LNCAP (cell line): Measurements from ENCODE around the gene CDC14A.

Experiments
- TF ChIP-seq, protein P1 (sequence below): fragments of 450-650 bp; IDR thresholded peaks from 2 replicates; pipeline ENCODE4 v1.5.1; 2017; ENCODE audit warnings: mild to moderate bottlenecking

CDC14A gene

DNA sequence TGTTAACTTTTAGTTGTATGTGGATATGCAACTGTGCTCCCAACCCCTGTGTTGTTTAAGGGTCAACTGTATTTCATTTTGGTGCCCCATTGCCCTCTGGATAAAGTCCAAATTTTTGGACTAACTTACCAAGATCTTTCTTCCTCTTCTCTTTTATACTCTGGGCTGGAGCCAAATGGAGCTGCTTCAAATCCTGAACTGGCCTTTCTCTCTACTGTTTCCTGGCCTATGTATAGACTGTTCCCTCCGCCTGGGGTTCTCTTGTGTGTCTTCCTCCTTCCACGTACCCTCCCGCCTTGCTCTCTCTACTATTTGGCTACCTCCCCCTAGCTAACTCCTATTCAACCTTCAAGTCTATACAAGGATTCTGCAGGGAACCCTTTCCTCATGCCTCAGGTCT is 8.4 kb upstream of the CDC14A start:
- TF ChIP-seq, protein P1, sequence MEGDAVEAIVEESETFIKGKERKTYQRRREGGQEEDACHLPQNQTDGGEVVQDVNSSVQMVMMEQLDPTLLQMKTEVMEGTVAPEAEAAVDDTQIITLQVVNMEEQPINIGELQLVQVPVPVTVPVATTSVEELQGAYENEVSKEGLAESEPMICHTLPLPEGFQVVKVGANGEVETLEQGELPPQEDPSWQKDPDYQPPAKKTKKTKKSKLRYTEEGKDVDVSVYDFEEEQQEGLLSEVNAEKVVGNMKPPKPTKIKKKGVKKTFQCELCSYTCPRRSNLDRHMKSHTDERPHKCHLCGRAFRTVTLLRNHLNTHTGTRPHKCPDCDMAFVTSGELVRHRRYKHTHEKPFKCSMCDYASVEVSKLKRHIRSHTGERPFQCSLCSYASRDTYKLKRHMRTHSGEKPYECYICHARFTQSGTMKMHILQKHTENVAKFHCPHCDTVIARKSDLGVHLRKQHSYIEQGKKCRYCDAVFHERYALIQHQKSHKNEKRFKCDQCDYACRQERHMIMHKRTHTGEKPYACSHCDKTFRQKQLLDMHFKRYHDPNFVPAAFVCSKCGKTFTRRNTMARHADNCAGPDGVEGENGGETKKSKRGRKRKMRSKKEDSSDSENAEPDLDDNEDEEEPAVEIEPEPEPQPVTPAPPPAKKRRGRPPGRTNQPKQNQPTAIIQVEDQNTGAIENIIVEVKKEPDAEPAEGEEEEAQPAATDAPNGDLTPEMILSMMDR: no peak

DNA sequence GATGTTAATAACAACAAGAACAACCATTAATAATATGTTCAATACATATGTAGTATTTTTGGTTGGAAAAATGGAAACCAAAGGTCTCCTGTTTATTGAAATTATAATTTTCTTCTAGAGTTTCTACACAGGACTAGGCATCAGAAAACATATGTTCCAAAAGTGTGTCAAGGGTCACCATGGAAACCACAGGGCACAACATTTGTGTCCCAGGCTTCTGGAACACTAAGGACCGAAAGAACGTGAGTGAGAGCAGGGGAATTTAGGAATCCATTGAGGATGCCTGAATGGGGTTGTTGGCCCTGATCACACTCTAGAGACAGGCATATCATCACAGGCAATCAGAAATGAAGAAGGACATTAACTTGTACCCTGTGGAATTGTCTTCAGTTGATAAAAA is 7.5 kb upstream of the CDC14A start:
- TF ChIP-seq, protein P1: no peak

DNA sequence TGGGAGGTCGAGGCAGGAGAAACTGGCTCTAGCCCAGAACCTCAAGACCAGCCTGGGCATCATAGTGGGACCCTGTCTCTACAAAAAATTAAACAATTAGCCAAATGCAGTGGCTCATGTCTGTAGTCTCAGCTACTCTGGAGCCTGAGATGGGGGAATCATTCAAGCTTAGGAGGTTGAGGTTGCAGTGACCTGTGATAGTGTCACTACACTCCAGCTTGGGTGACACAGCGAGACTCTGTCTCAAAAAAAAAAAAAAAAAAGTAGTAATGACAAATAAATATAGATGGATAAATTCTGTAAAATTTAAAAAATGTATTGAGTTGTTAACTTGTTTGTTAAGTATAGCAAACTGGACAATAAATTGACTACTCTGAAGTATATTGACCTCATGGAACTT is 5.9 kb upstream of the CDC14A start:
- TF ChIP-seq, protein P1: no peak

DNA sequence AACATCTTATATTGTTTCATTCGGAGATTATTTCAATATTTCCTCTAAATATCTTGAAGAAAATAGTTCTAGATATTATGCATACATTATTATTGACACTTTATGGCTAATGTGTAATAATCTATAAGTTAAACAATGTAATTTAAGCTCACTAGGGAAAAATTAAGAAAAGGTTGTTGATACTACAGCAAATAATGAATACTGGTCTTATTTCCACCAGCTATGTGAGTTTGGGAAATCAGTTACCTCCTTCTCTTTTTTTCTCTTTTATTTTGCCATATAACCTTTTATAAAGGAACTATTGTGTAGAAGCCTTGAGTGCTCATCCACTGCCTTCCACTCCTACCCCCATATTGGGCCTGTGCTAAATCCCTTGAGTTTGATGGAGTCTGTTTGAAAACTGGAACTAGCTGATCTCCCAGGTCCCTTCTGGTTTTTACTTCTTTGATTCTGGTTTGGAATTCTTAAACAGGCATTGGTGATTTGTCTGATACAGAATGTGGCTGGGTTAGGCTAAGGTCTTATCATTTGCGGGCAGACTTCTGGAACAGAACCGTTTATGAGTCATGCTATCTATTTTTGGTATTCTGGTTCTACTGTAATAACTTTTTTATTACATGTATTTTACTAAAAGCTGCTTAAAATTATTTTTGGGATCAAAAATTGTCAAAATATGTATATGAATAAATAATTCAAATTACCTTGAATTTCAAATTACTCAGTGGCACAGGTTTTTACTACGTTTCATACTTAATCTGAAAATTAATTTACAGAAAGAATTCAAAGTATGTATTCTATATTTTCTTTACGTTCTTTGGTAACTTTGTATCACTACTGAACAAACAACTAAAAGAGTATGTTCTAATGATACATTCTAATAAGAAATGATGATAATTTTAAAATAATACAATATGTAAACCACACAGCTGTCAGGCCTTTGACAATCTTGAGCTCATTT is 5.0 kb upstream of the CDC14A start:
- TF ChIP-seq, protein P1: no peak

DNA sequence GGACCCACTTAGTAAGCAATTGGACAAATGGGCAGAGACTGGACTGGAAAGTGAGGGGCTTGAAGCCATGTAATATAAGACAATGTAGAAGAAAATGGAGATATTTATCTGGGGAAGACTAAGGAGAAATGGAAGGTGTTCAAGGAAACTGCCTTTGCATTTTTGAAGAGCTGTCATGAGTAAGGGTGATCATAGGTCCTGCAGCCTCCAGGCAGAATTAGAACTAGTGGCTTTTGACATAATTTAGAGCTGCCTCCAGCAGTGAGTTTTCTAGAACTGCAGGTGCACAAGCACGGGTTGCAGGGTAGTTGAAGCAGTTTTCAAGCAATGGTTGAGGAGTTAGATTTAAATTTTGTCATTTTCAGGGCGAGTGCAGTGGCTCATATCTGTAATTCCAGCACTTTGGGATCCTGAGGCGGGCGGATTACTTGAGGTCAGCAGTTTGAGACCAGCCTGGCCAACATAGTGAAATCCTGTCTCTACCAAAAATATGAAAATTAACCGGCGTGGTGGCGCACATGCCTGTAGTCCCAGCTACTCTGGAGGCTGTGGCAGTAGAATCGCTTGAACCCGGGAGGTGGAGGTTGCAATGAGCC is 3.7 kb upstream of the CDC14A start:
- TF ChIP-seq, protein P1: no peak

DNA sequence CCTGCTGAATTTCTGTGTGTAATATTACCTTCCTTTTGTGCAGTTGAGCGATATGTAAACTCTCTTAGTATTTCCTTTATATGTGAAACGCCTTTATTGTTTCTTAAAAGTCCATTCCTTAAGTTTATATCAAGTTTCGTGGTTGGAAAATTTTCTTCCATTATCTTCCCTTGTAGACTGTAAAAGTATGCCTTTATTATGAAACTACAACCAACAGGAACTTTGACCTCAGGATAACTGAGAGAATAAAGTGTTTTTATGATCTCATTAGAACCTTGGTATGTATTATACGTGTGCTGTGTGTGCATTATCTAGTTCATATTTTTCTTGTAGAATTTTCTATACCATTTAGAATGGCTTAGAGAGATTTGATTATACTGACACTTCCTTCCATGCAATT is 3.1 kb upstream of the CDC14A start:
- TF ChIP-seq, protein P1: no peak

DNA sequence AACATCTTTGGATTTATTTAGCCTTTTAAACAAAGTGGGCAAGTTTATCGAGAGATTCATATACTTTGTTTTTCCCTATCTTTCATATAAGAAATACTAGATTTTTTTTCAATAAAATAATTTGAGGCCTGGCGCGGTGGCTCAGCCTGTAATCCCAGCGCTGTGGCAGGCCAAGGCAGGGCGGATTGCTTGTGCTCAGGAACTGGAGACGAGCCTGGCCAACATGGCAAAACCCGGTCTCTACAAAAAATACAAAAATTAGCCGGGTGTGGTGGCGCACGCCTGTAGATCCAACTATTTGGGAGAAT is 1.6 kb upstream of the CDC14A start:
- TF ChIP-seq, protein P1: no peak
